GM19467 (cell line): Measurements from ENCODE around the gene ZBTB48.
"Not testable (repeated sequence)": the region's sequence is repeated elsewhere in the genome, so short reads cannot be mapped to it uniquely, and the experiment has no call there.

ENCODE experiments used
- ATAC-seq: cut with Tn5 transposase; IDR thresholded peaks from one replicate; pipeline ENCODE4 v1.9.1; 2021; ENCODE audit warnings: mild to moderate bottlenecking, moderate library complexity; ENCODE audit not compliant: unreplicated experiment

ZBTB48 gene

GRCh38 chr1:6590046-6590445 is 10.3 kb downstream of the ZBTB48 start:
- ATAC-seq, result no peak

- no peak for ATAC-seq
Measured at GRCh38 chr1:6591222-6591621, 11.4 kb downstream of the ZBTB48 start.

- no peak for ATAC-seq
Measured at GRCh38 chr1:6591644-6592043, 11.8 kb downstream of the ZBTB48 start.

GRCh38 chr1:6592441-6592840 is 12.6 kb downstream of the ZBTB48 start:
- no peak for ATAC-seq

- ATAC-seq, result no peak
Measured at GRCh38 chr1:6592865-6593593, 13.2 kb downstream of the ZBTB48 start.

- ATAC-seq, result no peak
Measured at GRCh38 chr1:6593810-6594209, 14.0 kb downstream of the ZBTB48 start.

GRCh38 chr1:6594977-6595740 is 15.4 kb downstream of the ZBTB48 start:
- no peak for ATAC-seq

- ATAC-seq, result no peak
Measured at GRCh38 chr1:6596351-6596750, 16.6 kb downstream of the ZBTB48 start.

- no peak for ATAC-seq
Measured at GRCh38 chr1:6596886-6597776, 17.3 kb downstream of the ZBTB48 start.

- ATAC-seq, result no peak
Measured at GRCh38 chr1:6597777-6598131, 18.0 kb downstream of the ZBTB48 start.

GRCh38 chr1:6599141-6599975 is 19.6 kb downstream of the ZBTB48 start:
- ATAC-seq, result no peak

- not testable (repeated sequence) for ATAC-seq
Measured at GRCh38 chr1:6599991-6600390, 20.2 kb downstream of the ZBTB48 start.

- ATAC-seq, result no peak
Measured at GRCh38 chr1:6600410-6601048, 20.7 kb downstream of the ZBTB48 start.

- ATAC-seq, result no peak
Measured at GRCh38 chr1:6601049-6601922, 21.5 kb downstream of the ZBTB48 start.

- ATAC-seq, result peak; percentile 6
Measured at GRCh38 chr1:6601923-6602668, 22.3 kb downstream of the ZBTB48 start.

- peak; percentile 45 for ATAC-seq
Measured at GRCh38 chr1:6602669-6603237, 23.0 kb downstream of the ZBTB48 start, which contains the start of gene KLHL21. TSS of gene KLHL21 (minus strand) at chr1:6602869. CDS start at chr1:6602817, 52 bp downstream.

- ATAC-seq, result peak; percentile 21
Measured at GRCh38 chr1:6603238-6603914, 23.6 kb downstream of the ZBTB48 start.
